Hematopoietic multipotent progenitor cell treated with erythropoietin and hydrocortisone succinate and interleukin-3 and kit ligand, for 6 days (in vitro differentiated cells): Measurements from ENCODE around the gene STAC3.
A peak's percentile ranks its signal among the peaks of the same experiment; 100 is the strongest.

Source experiments
- DNase-seq: peaks from one replicate; pipeline ENCODE4 v3.0.0-alpha.2; 2015

Gene STAC3

GRCh38 chr12:57235728-57236131 is 15.3 kb downstream of the STAC3 start:
- peak; percentile 14 for DNase-seq

GRCh38 chr12:57235017-57235727 is 15.8 kb downstream of the STAC3 start:
- peak; percentile 9 for DNase-seq

- peak; percentile 4 for DNase-seq
These were observed 16.4 kb downstream of the STAC3 start for GRCh38 chr12:57234571-57235016.

GRCh38 chr12:57234233-57234570 is 16.8 kb downstream of the STAC3 start:
- no peak for DNase-seq

- no peak for DNase-seq
These were observed 17.4 kb downstream of the STAC3 start for GRCh38 chr12:57233357-57234232.

- no peak for DNase-seq
These were observed 18.7 kb downstream of the STAC3 start for GRCh38 chr12:57232156-57232756.

GRCh38 chr12:57231276-57232021 is 19.5 kb downstream of the STAC3 start:
- DNase-seq: no peak

- no peak for DNase-seq
These were observed 20.4 kb downstream of the STAC3 start for GRCh38 chr12:57230381-57231155.

- DNase-seq: peak; percentile 100
These were observed 21.2 kb downstream of the STAC3 start, which contains the start of gene SHMT2 for GRCh38 chr12:57229634-57230380. TSS of gene SHMT2 (plus strand) at chr12:57229711. CDS start at chr12:57229779, 68 bp downstream.

- peak; percentile 68 for DNase-seq
These were observed 21.8 kb downstream of the STAC3 start for GRCh38 chr12:57229046-57229633.

GRCh38 chr12:57227315-57228115 is 23.5 kb downstream of the STAC3 start:
- DNase-seq: peak; percentile 37

- DNase-seq: peak; percentile 28
These were observed 24.2 kb downstream of the STAC3 start for GRCh38 chr12:57226588-57227314.

GRCh38 chr12:57225680-57226210 is 25.2 kb downstream of the STAC3 start:
- peak; percentile 24 for DNase-seq

GRCh38 chr12:57224973-57225679 is 25.9 kb downstream of the STAC3 start:
- peak; percentile 86 for DNase-seq

GRCh38 chr12:57224278-57224972 is 26.6 kb downstream of the STAC3 start:
- no peak for DNase-seq

GRCh38 chr12:57223191-57224165 is 27.5 kb downstream of the STAC3 start:
- peak; percentile 16 for DNase-seq
